CD4-positive, alpha-beta T cell treated with Interleukin-12 subunit alpha and Interleukin-12 subunit beta, for 1 hour (primary cell): ENCODE measurements around the gene OTUD5.

Experiments
- DNase-seq: peaks from one replicate; pipeline ENCODE4 v3.0.0-alpha.2; 2020

The OTUD5 gene

DNA sequence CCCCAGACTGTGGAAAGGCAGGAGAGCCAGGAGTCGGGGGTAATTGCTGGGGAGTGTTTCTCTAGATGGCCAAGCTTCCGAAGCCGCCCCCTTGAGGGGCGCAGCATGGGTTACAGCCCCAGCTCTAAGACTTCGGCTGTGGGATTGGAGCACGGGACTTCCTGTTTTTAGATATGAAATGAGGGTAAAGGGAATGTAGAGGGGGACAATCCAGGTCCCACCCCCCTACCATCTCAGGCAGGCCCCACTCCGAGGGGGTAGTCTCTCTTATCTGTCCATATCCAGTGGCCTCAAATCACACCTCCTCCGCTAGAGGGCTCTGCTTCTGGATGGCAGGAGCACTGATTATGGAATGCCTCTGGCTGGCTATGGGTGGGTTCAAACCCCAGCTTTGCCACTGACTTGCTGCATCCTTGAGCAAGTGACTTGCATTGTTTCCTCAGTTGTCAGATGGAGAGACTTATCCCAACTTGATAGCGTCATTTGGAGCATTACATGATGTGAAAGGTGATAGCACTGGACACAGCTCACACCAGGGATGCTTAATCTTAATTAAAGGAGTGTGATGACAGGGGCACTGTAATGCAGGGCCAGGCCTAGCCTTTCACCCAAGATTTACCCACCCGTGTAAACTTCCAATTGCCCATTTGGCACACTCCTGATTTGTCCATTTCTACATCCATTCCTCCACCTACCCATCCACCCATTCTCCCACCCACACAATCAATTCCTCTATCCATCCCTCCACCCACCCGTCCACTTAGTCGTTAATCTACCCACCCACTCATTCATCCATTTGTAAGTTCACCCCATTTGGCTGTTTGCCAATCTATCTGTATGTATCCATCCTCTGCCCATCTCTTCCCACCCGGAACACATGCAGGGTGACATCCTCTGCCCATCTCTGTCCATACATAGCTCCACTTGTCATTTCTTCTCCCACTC, 15.1 kb upstream of the OTUD5 start:
- peak; percentile 43 for DNase-seq

DNA sequence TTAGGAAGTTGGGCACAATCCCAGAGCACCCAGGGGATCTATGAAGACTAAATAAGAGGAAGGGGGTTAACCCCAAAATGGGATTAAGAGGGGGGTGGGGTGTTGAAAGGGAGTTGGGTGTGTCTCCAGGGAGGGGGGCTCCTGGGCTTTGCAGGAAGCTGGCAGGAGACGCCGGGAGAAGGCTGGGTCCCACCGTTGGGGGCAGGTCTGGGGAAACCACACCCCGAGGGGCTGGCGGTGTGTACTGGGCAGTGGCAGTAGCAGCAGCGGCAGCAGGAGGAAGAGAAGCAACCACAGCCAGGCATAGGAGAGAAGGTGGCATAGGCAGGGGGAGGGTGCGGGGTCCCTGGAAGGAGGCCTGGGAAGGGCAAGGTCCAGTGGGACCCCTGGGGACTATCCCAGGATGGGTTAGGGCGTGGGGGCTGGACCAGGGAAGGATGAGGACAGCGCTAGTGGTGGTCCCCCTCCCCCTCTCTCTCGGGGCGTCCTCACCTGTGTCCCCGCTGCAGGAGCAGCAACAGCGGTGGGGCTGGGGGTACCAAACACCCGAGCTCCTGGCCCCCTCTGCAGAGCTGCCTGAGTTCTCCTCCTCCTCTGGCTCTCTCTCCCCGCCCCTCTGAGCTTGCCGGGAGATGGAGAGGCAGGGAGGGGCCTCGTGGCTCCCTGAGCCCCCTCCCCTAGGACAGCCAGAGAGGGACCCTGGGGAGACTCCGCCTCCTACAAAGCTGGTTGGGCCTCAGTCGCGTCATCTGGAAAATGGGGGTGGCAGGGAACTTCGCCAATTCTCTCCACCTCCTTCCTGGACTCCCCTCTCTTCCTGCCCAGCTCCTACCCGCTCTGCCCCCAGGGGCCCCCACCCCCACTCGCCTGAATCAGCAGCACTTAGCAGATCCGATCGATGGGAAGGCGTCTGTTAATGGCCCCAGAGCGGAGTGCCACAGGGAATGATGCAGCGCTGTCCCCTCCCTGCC, 14.1 kb upstream of the OTUD5 start, which contains the start of gene KCND1:
KCND1 (minus strand) TSS at position 596 of the 971 bp plus-strand sequence. CDS start 1,573 bp downstream, outside the sequence.
- DNase-seq: no peak

DNA sequence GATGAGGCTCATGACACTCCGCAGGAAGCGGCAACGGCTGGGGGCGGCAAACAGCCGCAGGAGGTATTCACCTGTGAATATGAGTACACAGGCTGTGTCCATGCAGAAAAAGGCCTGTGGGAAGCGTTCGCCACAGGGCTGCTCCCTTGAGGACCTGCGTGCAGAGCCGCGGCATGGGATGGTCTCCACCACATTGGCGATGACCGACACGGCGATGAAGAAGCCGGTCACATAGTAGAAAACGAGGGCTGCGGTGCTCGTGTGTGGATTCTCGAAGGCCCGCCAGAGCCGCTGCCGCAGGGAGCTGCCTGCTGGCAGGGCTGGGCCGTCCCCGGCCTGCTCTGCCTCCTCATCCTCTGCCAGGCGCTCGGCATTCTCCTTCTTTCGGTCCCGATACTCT, 12.1 kb upstream of the OTUD5 start:
- no peak for DNase-seq

DNA sequence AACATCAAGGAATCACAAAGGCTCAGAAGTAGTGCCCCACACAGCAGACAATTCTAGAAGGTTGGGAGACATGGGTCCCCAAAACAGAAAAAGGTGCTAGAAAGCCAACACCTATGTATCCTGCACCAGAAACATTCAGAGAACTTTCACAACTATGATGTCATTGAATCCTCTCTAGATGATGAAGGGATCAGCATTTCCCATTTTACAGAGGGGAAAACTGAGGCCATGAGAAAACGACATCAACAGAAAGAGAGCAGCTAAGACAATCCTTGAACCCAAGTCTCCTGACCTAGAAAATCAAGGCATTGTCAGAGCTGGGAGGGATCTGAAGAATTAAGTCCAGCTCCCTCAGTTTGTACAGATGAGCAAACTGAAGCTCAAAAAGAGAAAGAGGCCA, 11.0 kb upstream of the OTUD5 start:
- no peak for DNase-seq

DNA sequence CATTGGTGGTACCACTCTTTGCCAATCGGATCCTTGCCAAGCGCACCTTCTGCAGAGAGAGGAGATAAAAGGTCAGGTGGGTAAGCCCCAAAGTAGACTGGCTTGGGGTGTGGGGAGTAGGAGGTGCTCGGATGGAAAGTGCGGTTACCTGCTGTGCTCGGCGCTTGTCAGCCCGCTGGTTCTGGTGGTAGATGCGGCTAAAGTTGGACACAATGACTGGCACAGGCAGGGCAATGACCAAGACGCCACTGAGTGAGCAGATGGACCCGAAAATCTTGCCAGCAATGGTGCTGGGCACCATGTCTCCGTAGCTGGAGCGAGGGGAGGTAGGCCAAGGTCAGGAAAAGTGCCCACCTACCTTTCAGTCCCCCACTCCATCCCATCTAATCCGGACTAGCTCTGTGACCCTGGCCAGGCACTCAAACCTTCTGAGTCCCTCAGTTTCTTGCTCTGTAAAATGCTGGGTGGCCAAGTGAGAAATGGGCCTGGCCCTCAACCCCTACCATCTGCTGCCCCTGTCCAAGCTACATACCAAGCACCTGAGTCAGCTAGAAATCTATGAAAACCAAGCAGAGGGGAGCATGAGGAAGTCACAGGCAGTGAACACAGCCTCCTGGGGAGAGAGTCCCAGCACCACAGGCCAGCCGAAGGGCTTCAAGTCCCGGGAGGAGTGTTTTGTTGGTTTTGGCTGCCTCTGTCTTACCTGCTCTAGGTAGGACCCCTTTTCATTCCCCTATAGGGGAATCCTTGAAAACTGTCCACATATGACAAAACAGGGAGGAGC, 9.6 kb upstream of the OTUD5 start:
- no peak for DNase-seq

DNA sequence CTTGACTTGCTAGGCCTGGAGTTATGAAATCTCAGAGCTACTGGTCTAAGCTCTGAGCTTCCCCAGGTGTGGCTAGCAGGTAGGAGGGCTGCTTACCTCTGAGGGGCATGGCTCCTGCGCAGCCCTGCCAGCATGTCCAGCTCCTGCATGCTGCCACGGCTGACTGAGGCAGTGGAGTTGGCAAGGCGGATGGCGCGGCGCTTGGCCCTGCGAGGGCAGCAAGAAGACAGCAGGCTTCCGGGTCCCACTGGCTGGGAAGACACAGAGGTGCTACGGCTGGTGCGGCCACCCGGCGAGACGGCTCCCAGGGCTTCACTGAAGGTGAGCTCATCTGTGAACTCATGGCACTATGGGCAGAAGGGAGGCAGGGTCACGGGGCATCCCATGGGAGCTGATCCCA, 8.6 kb upstream of the OTUD5 start:
- DNase-seq: no peak

DNA sequence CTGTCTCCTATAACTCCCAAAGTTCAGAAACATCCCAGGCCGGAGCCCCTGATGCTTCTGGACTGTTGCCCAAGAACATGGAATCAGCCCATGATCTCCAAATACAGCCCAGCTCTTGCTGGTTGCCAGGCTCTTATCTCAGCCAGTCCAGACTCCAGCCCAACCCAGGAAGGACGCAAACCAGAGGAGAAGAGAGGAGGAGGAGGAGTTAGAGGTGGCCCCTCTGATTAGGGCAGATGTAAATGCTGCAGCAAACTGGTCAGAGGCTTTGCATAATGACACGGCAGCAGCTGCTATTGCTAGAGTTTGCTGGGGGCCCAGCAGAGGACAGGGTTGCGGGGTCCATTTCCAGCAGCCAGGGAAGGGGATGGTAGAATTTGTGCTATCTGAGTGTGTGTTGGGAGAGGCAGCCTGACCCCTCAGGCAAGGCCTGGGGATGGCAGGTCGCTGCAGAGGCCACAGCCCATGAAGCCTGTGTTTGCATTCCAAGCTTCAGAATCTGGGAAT, 4.2 kb upstream of the OTUD5 start:
- DNase-seq: no peak

DNA sequence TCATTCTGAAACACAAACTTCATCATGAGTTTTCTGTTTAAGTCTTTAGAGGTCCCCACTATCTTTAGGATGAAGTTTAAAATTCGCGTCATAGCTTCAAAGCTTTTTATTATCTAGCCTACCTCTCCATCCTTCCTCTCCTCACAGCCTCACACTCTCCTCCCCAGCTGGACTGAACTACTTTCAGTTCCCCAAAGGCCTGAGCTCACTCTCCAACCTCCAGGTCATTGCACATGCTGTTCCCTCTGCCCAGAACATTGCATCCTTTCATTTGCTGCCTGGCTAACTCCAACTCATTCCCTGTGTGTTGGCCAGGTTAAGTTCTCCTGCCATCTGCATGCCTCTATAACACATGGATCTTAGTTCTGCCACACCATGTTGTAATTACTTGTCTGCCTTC, 2.9 kb upstream of the OTUD5 start:
- no peak for DNase-seq

DNA sequence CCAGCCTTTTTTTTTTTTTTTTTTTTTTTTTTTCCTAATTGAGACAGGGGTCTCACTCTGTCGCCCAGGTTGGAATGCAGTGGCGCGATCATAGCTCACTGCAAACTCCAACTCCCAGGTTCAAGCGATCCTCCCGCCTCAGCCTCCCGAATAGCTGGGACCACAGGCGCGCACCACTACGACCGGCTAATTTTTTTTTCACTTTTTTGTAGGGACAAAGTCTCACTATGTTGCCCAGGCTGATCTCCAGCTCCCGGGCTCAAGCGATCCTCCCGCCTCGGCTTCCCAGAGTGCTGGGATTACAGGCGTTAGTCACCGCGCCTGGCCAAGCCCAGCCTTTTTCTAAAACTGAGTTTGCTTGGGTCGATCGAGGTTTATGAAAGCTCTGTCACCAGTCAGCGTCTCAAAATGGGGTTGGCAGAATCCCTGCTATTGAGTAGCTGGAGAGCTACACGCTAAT, 1.3 kb upstream of the OTUD5 start:
- DNase-seq: peak; percentile 35

DNA sequence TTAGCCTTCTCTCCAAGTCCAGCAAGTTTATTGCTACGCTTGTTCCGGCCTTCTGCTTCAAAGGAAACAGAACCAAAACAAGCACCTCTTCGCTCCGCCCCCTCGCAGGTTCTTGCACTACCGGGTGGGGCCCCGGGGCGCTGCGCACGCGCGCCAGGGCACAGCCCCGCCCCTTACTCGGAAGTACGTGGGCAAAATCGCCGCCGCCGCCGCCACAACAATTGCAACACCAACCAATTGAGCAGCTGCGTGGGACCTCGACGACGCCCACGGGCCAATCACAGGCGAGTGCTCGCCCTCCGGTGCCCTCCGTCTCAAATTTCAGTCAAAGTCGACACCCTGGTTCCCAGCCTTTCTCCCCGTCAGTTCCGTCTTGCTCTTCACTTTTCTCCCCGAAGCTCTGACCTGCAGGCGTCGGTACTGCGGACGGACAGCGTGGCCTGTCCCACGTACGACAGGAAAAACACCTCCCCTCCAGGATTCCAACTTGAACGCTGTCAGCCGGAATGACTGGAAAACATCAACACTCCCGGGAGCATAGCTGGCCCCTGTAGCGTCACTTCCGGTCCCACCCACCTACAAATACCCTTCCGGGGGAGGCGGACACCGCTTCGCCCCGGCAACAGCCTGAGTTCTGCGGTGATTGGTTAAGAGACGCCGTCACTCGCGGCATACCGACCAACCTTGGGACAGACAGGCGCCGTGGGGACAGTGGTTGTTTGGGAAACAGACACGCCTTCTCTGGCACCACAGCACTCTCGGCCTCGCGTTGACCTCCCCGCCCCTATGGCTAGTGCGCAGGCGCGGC, 624 bp upstream of the OTUD5 start:
- DNase-seq: peak; percentile 96

DNA sequence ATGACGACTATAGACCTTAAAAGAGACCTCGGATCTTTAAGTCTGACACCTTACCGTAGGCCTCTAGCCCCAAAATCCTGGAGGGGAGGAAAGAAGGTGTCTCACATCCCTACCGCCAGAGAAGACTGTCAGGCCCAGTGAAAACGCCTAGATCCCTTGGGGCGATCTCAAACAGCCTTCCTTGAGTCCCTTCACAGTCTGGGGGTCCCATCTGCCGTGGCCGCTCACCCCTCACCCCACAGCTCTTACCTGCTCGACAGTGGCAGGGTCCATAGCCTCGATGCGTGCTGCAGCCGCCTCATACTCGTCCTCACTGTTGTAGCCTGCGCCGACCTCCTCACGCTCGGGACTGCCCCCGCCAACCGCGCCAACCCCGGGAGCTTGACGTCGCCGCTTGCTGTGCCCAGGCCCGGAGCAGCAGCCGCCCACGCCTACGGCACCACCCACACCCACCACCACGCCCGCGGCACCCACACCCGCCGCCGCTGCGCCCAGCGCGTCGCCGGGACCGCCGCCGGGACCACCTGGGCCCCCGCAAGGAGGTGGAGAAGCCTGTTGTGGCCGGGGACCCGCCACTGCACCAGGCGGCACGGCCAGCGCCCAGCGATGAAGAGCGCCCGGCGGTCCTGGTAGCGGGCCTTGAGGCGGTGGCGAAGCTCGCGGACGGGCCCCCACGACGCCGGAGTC, 536 bp downstream of the OTUD5 start:
- DNase-seq: peak; percentile 65

DNA sequence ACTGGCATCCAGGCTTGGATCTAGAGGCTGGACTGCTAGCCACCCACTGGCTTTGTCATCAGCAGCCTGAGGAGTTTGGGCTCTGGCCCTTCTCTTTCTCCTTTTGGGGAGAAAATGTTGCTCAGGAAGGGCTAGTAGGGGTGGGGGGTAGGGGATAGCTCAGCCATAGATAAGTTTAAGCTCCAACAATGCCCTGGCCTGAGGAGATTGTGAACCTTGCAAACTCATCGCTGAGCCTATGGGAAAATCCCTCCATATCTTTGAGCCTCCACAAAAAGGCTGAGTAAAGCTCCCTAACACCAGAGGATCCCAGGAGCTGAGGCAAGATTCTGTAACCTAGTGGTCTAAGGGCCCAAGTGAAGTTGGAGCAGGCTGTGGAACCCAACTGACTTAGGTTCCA, 8.8 kb downstream of the OTUD5 start:
- DNase-seq: no peak

DNA sequence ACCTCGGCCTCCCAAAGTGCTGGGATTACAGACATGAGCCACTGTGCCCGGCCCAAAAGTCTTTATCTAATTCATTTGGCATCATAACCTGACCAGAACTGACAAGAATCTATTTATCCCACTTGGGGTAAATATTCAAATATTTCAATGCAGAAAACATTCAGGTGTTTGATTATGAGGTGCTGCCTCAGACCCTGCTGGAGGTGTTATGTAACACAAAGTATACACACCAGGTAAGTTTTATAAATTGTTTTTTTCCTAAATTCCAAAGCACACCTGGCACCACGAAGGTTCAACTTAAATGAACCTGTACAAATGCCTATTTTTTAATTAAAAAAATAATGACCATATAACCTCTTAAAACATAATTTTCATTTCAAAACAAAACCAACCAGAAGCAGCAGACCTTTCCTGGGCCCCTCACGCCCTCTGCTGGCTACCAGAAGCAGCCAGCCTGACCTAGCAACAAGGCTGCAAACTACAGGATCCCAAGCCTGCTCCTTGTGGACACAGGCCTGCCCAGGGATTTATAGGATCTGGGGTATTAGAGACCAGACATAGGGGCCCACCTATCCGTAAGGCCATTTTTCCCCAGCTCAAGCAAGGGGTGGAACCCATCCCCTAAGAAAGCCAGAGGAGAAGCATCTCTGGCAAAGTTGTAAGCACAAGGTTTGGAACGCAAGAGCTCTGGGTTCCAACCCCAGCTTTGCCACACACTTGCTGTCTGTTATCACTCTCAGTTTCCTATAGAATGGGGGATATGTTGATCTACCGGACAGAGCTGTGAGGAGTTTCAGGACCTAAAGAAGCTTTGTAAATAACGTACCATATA, 11.7 kb downstream of the OTUD5 start:
- DNase-seq: peak; percentile 63

DNA sequence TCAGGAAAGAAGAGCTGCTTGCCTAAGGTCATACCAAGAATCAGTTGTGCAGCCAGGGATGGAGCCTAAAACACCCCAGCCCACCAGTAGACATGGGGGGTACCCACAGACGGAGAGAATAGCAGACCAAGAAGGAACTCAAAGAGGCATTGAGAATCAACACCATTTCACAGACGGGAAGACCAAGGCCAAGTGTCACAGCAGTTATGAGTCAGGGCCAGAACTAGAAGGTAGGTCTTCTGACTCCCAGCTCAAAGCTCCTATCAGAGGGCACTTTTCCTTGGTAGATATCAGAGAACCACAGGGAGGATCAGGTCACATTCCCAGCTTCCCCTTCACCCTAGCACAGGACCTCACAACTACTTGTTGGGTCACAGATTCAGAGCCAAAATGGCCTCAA, 14.5 kb downstream of the OTUD5 start:
- DNase-seq: no peak

DNA sequence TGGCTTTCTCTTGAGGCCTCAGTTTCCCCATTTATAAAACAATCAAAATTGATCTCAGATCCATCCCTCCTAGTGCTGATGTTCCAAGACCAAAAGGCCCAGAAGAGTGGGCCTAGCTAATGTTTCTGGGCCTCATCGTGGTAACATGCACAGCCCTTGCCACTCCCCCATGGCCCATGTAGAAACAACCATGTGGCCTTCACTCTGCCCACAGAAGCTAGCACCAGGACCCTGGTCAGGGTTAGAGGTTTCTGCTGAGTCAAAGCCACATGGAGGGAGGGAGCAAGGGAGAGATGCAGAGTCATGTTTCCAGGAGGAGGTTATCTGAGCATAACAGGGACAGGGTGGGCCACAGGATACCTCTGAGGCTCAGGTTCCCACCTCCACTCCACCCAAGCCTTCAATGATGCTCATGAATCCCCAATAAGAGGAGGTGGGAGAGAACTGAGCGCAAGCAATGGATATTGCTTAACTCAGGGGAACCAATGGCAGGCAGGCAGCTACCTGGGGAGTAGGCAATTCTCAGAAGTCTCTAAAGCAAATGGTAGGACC, 16.9 kb downstream of the OTUD5 start:
- DNase-seq: no peak

DNA sequence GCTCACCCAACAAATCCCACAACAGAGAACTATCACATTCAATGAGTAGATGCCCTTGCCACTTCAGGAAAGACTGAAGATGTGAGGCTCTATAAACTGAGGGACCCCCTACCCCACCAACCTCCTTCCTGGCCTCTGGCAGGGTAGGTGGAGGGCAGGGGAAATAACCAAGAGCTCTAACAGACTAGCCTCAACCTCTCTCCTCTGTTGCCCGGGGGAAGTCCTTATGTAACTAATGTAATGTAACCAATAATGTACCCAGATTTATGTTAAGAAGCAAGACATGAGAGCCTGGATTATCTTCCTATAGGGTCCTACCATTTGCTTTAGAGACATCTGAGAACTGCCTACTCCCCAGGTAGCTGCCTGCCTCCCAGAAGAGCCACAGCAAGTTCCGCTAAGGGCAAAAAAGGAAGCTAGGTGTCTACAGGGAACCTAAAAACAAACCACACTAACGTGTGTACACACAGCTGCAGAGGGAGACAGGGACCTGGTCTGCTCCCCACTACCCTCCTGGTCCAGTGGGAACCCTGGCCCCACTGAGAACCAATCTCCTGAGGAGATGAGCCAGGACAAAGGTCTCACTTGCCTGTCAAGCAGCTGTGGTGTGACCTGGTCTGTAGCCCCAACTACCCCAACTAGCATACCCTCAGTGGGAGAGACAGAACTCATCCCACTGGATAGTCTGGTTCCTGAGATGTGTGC, 17.7 kb downstream of the OTUD5 start:
- DNase-seq: peak; percentile 54

DNA sequence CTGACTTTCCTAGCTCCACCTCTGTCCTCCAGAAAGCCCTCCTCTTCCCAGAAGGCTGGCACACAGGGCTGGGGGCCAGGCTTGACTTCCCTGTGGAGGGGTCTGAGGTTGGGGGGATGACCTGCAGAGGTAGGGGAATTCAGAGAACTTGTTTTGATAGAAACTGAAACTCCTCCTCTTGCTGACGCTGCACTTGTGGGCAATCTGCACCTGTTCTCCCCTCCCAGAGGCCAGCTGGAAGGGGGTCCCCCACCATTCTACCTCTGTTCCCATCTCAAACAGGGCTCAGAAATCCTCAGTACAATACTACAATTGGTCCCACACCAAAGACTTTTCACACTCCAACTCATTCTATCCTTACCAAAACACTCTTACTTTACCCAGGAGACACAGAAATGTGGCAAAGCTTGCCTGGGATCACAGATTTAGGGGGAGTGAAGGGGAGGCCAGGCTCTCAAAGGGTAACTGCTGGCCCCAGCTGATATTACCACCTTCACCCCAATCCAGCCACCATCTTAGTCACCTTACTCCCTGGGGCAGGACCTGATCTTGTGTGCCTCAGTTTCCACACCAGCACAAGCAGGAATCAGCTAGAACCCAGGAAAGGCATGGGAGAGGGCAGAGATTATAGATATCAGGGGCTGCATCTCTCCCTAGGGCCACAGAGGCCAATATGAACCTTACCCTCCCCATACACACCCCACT, 18.5 kb downstream of the OTUD5 start:
- DNase-seq: peak; percentile 86
